Measurements from ENCODE around the gene IPPK.

The IPPK gene

GRCh38 chr9:92610470-92611420 is 59.2 kb downstream of the IPPK start:
- H3K4me3 ChIP-seq (ENCODE audit: low read depth, low read length): no peak overlapping the region
- TF ChIP-seq CTCF (IDR thresholded peaks at IDR 0.05; ENCODE audit: low read depth, low read length, missing control alignments): no peak
- in situ Hi-C loops (cut with HindIII; ENCODE audit: low sequenced_read_pairs): no loop called here
- DNase-seq (ENCODE audit: low read depth): no peak

DNA sequence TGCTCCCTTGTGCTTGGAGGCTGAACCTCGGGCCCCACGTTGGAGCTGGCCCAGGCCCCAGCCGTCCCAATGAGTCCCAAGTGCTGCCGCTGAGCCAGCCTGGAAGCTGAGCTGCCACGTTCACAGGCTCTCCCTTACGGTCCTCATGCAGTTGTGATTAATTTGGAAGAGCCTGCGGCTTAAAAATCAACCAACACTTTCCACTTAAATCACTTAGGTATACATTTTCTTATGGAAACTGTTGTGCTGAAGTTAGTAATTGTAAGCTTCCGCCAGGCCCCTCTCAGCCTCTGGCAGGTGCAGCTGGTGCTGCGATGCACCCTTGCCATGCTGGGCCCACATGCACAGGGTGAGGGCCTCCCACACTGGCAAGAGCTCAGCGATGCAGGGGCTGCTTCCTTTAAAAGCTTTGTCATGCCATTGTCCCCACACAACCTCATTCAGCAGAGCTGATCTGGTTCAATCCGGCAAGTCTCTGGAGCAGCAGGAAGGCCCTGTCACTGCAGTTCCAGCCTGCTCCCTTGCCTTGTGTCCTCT is 61.0 kb downstream of the IPPK start:
- no peak for DNase-seq (ENCODE audit: low read depth)
- TF ChIP-seq CTCF (IDR thresholded peaks at IDR 0.05; ENCODE audit: low read depth, low read length, missing control alignments): no peak
- H3K4me3 ChIP-seq (ENCODE audit: low read depth, low read length): no peak overlapping the region
- in situ Hi-C loops (cut with HindIII; ENCODE audit: low sequenced_read_pairs): no loop called here

GRCh38 chr9:92608241-92608908 is 61.6 kb downstream of the IPPK start:
- H3K4me3 ChIP-seq (ENCODE audit: low read depth, low read length): no peak overlapping the region
- in situ Hi-C loops (cut with HindIII; ENCODE audit: low sequenced_read_pairs): no loop called here
- no peak for DNase-seq (ENCODE audit: low read depth)
- no peak for TF ChIP-seq CTCF (IDR thresholded peaks at IDR 0.05; ENCODE audit: low read depth, low read length, missing control alignments)

DNA sequence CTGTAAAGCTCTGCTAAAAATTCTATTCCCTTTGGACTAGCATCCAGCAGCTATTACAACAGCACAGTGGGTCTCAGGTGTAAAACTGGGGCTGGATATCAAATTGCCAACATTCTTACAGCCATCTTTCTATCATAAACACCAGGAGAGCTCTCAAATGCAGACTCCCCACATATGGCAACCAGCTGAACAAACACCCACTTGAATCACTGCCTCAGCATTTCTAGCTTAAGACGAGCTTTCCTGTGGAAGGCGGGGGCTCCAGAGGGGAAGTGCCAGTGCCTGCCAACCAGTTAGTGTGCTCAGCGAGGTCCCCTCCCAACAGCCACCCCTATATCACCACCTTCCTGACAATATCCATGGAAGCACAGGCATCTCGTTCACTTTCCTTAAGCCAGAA is 62.2 kb downstream of the IPPK start:
- DNase-seq (ENCODE audit: low read depth): peak; percentile 47
- H3K4me3 ChIP-seq (ENCODE audit: low read depth, low read length): no peak overlapping the region
- no peak for TF ChIP-seq CTCF (IDR thresholded peaks at IDR 0.05; ENCODE audit: low read depth, low read length, missing control alignments)
- in situ Hi-C loops (cut with HindIII; ENCODE audit: low sequenced_read_pairs): no loop called here

- peak; percentile 62 for DNase-seq (ENCODE audit: low read depth)
- TF ChIP-seq CTCF (IDR thresholded peaks at IDR 0.05; ENCODE audit: low read depth, low read length, missing control alignments): no peak
- no peak overlapping the region for H3K4me3 ChIP-seq (ENCODE audit: low read depth, low read length)
- in situ Hi-C loops (cut with HindIII; ENCODE audit: low sequenced_read_pairs): no loop called here
Observed at GRCh38 chr9:92607088-92607487, 62.8 kb downstream of the IPPK start.

DNA sequence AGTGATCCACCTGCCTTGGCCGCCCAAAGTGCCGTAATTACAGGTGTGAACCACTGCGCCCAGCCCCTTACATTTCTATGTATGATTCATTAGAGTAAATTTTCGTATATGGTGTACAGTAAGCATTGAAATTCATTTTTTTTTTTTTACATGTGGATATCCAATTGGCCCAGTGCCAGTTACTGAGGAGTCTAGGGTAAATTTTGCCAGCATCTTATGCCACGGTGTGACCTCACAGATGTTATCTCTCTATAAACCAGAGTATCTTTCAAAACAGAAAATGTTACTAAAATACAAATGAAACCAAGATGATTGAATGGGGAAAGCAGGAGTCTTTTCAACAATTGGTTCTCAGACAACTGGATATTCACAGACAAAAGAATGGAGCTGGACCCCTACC is 64.7 kb downstream of the IPPK start:
- no peak for DNase-seq (ENCODE audit: low read depth)
- TF ChIP-seq CTCF (IDR thresholded peaks at IDR 0.05; ENCODE audit: low read depth, low read length, missing control alignments): no peak
- in situ Hi-C loops (cut with HindIII; ENCODE audit: low sequenced_read_pairs): no loop called here
- H3K4me3 ChIP-seq (ENCODE audit: low read depth, low read length): no peak overlapping the region

All from astrocyte of the cerebellum (primary cell).